H1 (cell line): Measurements from ENCODE around the gene PIGU.

ENCODE experiments used
- CHD1 ChIP-seq: IDR thresholded peaks from 2 replicates; pipeline ENCODE4 v1.6.1; 2012; ENCODE audit warnings: low read depth, low read length, improper control_type of control experiment
- EGR1 ChIP-seq: IDR thresholded peaks from 2 replicates; pipeline ENCODE4 v1.6.1; 2011; ENCODE audit warnings: low read depth, low read length, borderline replicate concordance
- EZH2 ChIP-seq: fragments of 200-600 bp; sonication (generic); IDR thresholded peaks from 2 replicates; pipeline ENCODE4 v1.7.1; 2012; ENCODE audit warnings: low read depth, mild to moderate bottlenecking, moderate library complexity, low read length, inconsistent platforms; ENCODE audit not compliant: severe bottlenecking
- KDM1A ChIP-seq: fragments of 200-600, 300-600 bp; sonication (generic); IDR thresholded peaks from 2 replicates; pipeline ENCODE4 v1.7.1; 2016; ENCODE audit warnings: mild to moderate bottlenecking, low read length, borderline replicate concordance
- POLR2A ChIP-seq, 2 experiments: IDR thresholded peaks; 1 replicate in 1 of 2; 2 replicates in 1 of 2; pipeline ENCODE4 v1.6.1; 2011; ENCODE audit warnings: low read depth in 2 of 2, low read length in 2 of 2, mild to moderate bottlenecking in 2 of 2; ENCODE audit errors: control extremely low read depth in 1 of 2
- POU5F1 ChIP-seq: IDR thresholded peaks from 2 replicates; pipeline ENCODE4 v1.6.1; 2011; ENCODE audit warnings: low read depth, mild to moderate bottlenecking, low read length, moderate library complexity
- RAD21 ChIP-seq, 2 experiments: IDR thresholded peaks in 1 of 2; conservative IDR thresholded peaks in 1 of 2; 2 replicates each; pipeline ENCODE4 v1.6.1; 2011; ENCODE audit warnings: low read depth in 2 of 2, low read length in 2 of 2, improper control_type of control experiment in 1 of 2, inconsistent platforms in 1 of 2, mild to moderate bottlenecking in 1 of 2, moderate library complexity in 1 of 2
- RNF2 ChIP-seq: fragments of 200-900, 300-1000 bp; sonication (generic); IDR thresholded peaks from 2 replicates; pipeline ENCODE4 v1.7.1; 2016; ENCODE audit warnings: borderline replicate concordance, low read depth, mild to moderate bottlenecking, antibody characterized with exemption, low read length; ENCODE audit not compliant: poor library complexity, severe bottlenecking; ENCODE audit errors: missing control alignments
- SIN3A ChIP-seq, 2 experiments: IDR thresholded peaks in 1 of 2; conservative IDR thresholded peaks in 1 of 2; 2 replicates each; pipeline ENCODE4 v1.6.1; 2011 to 2012; ENCODE audit warnings: low read length in 2 of 2, improper control_type of control experiment in 1 of 2, low read depth in 1 of 2, mild to moderate bottlenecking in 1 of 2
- TAF1 ChIP-seq: IDR thresholded peaks from 2 replicates; pipeline ENCODE4 v1.6.1; 2011; ENCODE audit warnings: mild to moderate bottlenecking, low read depth, low read length
- TEAD4 ChIP-seq: IDR thresholded peaks from 2 replicates; pipeline ENCODE4 v1.6.1; 2012; ENCODE audit warnings: low read depth, low read length, inconsistent platforms, mixed read lengths
- TF ChIP-seq, protein P1 (sequence below), 3 experiments: IDR thresholded peaks; 1 replicate in 2 of 3; 2 replicates in 1 of 3; pipeline versions ENCODE4 v1.5.1 to v1.6.1; 2011; ENCODE audit warnings: low read length in 3 of 3, mild to moderate bottlenecking in 3 of 3, inconsistent platforms in 2 of 3, low read depth in 1 of 3, moderate library complexity in 1 of 3; ENCODE audit not compliant: insufficient read depth in 1 of 3; ENCODE audit errors: control extremely low read depth in 1 of 3
- TF ChIP-seq, protein P2 (sequence below): IDR thresholded peaks from 2 replicates; pipeline ENCODE4 v1.6.1; 2012; ENCODE audit warnings: inconsistent platforms

DNA sequence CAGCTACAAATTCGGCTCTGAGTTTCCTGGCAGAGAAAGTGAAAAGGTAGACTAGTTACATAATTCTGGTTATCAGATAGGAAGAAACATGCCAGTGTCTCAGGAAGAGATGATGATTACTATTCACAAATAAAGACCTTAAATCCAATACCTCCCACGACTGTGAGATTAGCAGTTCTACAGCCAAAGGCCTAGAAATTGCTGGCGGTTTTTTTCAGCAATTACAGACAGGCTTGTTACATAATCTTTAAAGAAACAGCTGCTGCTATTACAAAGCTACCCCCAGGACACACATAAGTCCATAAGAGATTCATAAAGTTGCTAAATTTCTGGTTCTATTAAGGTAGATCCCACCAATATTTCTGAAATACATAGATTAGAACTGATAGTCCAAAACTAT lies 40.2 kb downstream of the PIGU start:
- TF ChIP-seq POLR2A (IDR thresholded peaks at IDR 0.05; ENCODE audit: control extremely low read depth in 1 of 2, low read depth in 2 of 2, low read length in 2 of 2) (no peak), TEAD4 (no peak), KDM1A (no peak), EZH2 (no peak), POU5F1 (no peak), RNF2 (no peak), CHD1 (no peak), SIN3A (conservative IDR thresholded peaks at IDR 0.05 in 1 of 2, IDR thresholded peaks at IDR 0.05 in 1 of 2; ENCODE audit: low read depth in 1 of 2, low read length in 2 of 2) (no peak), TAF1 (no peak), RAD21 (IDR thresholded peaks at IDR 0.05 in 1 of 2, conservative IDR thresholded peaks at IDR 0.05 in 1 of 2; ENCODE audit: low read depth in 2 of 2, low read length in 2 of 2) (no peak), EGR1 (no peak)
- TF ChIP-seq, protein P1, sequence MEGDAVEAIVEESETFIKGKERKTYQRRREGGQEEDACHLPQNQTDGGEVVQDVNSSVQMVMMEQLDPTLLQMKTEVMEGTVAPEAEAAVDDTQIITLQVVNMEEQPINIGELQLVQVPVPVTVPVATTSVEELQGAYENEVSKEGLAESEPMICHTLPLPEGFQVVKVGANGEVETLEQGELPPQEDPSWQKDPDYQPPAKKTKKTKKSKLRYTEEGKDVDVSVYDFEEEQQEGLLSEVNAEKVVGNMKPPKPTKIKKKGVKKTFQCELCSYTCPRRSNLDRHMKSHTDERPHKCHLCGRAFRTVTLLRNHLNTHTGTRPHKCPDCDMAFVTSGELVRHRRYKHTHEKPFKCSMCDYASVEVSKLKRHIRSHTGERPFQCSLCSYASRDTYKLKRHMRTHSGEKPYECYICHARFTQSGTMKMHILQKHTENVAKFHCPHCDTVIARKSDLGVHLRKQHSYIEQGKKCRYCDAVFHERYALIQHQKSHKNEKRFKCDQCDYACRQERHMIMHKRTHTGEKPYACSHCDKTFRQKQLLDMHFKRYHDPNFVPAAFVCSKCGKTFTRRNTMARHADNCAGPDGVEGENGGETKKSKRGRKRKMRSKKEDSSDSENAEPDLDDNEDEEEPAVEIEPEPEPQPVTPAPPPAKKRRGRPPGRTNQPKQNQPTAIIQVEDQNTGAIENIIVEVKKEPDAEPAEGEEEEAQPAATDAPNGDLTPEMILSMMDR (IDR thresholded peaks at IDR 0.05; ENCODE audit: control extremely low read depth in 1 of 3, insufficient read depth in 1 of 3, low read depth in 1 of 3, low read length in 3 of 3): no peak
- TF ChIP-seq, protein P2, sequence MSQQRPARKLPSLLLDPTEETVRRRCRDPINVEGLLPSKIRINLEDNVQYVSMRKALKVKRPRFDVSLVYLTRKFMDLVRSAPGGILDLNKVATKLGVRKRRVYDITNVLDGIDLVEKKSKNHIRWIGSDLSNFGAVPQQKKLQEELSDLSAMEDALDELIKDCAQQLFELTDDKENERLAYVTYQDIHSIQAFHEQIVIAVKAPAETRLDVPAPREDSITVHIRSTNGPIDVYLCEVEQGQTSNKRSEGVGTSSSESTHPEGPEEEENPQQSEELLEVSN: no peak
